Uterus (tissue), 2 donors: Measurements from ENCODE around the gene CYP4F12.

Experiments used
- POLR2A ChIP-seq, 2 donors: fragments of 450-650 bp; IDR thresholded peaks; one replicate each; pipeline ENCODE4 v1.6.1; 2016; ENCODE audit warnings: antibody characterized with exemption in 2 of 2, mild to moderate bottlenecking in 1 of 2, moderate library complexity in 1 of 2
- TF ChIP-seq, protein P1 (sequence below), 4 experiments: fragments of 200-600 bp in 2 of 4; fragments of 450-650 bp in 2 of 4; sonication (generic) in 2 of 4; IDR thresholded peaks; one replicate each; pipeline ENCODE4 v1.5.1; 2016 to 2019; ENCODE audit warnings: antibody characterized with exemption in 4 of 4, mild to moderate bottlenecking in 2 of 4, moderate library complexity in 1 of 4

DNA sequence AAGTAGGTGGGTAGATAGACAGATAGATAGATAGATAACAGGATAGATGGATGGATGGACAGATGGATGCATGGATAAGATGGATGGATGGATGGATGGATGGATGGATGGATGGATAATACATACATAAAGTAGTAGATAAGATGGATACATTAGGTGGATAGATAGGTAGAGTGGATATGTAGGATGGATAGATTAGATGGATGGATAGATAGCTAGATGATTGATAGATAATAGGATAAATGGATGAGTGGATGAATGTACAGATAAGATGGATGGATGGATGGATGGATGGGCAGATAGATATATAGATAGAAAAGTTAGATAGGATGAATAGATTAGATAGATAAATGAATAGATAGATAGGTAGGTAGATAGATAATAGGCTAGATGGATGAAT lies 30.1 kb upstream of the CYP4F12 start:
- TF ChIP-seq, protein P1, sequence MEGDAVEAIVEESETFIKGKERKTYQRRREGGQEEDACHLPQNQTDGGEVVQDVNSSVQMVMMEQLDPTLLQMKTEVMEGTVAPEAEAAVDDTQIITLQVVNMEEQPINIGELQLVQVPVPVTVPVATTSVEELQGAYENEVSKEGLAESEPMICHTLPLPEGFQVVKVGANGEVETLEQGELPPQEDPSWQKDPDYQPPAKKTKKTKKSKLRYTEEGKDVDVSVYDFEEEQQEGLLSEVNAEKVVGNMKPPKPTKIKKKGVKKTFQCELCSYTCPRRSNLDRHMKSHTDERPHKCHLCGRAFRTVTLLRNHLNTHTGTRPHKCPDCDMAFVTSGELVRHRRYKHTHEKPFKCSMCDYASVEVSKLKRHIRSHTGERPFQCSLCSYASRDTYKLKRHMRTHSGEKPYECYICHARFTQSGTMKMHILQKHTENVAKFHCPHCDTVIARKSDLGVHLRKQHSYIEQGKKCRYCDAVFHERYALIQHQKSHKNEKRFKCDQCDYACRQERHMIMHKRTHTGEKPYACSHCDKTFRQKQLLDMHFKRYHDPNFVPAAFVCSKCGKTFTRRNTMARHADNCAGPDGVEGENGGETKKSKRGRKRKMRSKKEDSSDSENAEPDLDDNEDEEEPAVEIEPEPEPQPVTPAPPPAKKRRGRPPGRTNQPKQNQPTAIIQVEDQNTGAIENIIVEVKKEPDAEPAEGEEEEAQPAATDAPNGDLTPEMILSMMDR (IDR thresholded peaks at IDR 0.05) = no peak
- no peak for TF ChIP-seq POLR2A (IDR thresholded peaks at IDR 0.05)
